Measurements from ENCODE around the gene DAPK2.

GRCh38 chr15:63999177-63999576 lies 47.1 kb downstream of the DAPK2 start:
- TF ChIP-seq, protein P1, sequence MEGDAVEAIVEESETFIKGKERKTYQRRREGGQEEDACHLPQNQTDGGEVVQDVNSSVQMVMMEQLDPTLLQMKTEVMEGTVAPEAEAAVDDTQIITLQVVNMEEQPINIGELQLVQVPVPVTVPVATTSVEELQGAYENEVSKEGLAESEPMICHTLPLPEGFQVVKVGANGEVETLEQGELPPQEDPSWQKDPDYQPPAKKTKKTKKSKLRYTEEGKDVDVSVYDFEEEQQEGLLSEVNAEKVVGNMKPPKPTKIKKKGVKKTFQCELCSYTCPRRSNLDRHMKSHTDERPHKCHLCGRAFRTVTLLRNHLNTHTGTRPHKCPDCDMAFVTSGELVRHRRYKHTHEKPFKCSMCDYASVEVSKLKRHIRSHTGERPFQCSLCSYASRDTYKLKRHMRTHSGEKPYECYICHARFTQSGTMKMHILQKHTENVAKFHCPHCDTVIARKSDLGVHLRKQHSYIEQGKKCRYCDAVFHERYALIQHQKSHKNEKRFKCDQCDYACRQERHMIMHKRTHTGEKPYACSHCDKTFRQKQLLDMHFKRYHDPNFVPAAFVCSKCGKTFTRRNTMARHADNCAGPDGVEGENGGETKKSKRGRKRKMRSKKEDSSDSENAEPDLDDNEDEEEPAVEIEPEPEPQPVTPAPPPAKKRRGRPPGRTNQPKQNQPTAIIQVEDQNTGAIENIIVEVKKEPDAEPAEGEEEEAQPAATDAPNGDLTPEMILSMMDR (IDR thresholded peaks at IDR 0.05), result no peak
- no peak for TF ChIP-seq EZH2 (IDR thresholded peaks at IDR 0.05; ENCODE audit: borderline replicate concordance, insufficient read depth, low read depth, low read length, poor library complexity, severe bottlenecking)

All from B cell (primary cell).